NCI-H1417 treated with DMSO at 0.1 percent for 48 hours (cell line): ENCODE results near the gene ZFYVE9.
"Not testable (repeated sequence)": the region's sequence is repeated elsewhere in the genome, so short reads cannot be mapped to it uniquely, and the experiment has no call there.

Experiments used
- DNase-seq: peaks from one replicate; lab custom pipeline; 2025; lab: John Stamatoyannopoulos, UW

ZFYVE9 gene

DNA sequence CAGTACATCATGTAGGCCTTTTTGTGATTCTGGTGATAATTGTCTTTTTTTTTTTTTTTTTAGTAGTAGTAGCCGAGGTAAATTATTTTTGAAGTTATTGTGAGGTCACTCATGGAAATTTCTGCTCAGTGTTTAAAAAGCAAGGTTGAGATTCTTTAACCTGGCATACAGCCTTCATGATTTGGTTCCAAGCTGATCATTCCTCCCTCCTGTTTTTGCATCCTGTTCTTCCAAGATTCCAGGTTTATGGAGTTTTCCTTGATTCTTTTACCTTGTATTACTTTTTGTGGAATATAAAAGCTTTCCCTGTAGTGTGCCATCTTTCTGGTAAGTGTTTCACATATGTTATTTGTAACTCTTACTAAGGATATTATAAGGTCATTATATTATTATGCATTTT lies 9.1 kb downstream of the ZFYVE9 start:
- DNase-seq = no peak

- no peak for DNase-seq
Measured at GRCh38 chr1:52152572-52152971, 10.7 kb downstream of the ZFYVE9 start.

DNA sequence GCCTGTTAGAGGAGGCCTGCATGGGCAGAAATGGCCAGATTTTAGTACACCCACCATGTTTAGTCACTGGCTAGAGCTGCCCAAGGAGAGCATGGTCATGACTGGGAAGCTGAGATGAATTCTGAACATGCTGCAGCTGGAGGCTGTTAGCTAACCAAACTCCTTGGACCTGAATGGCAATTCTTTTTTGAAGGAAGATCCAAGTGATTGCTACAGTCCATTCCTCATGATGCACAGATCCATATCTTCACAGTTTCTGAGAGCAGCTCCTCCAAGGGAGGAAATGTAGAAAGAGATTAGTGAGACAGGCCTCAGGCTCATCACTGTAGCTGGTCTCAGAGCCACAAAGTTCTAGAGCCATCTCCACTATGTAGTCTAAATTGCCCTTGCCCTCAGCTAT lies 11.1 kb downstream of the ZFYVE9 start:
- DNase-seq = no peak

- DNase-seq = no peak
Measured at GRCh38 chr1:52153898-52154297, 12.0 kb downstream of the ZFYVE9 start.

GRCh38 chr1:52156460-52156859 lies 14.6 kb downstream of the ZFYVE9 start:
- DNase-seq = no peak

DNA sequence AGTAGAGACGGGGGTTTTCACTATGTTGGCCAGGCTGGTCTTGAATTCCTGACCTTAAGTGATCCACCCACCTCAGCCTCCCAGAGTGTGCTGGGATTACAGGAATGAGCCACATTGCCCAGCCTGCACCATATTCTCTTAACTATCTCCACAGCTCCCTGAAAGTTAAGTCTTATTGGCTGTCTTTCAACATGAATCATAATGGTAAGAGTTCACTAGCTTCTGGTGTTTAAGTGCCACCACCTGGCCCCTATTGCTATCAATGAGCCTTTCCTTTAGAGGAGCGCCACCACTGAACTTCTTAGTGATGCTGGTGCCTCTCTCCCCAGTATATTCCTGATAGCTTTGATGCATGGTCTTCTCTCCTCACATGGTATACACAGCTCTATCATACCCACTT lies 15.7 kb downstream of the ZFYVE9 start:
- DNase-seq = no peak

DNA sequence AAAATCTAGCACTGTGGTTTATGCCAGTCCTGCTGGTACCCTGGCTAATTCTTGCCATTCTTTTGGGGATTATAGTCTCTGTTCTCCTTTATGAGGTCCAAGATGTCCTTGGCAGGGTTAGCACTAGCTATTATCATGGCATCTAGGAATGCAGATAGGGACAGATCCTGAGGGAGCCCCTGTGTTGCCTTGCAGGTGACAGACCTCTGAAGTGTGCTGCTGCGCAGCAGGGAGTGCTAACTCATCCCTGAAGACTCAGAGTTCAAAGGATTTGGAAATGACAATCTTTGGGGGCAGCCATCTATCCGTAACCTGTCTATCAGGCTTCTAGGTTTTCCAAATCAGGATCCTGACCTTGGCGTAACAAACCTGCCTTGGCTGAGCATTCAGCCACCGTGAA lies 16.3 kb downstream of the ZFYVE9 start:
- no peak for DNase-seq

GRCh38 chr1:52159033-52159789 lies 17.3 kb downstream of the ZFYVE9 start:
- no peak for DNase-seq

GRCh38 chr1:52162947-52163346 lies 21.1 kb downstream of the ZFYVE9 start:
- DNase-seq = no peak

DNA sequence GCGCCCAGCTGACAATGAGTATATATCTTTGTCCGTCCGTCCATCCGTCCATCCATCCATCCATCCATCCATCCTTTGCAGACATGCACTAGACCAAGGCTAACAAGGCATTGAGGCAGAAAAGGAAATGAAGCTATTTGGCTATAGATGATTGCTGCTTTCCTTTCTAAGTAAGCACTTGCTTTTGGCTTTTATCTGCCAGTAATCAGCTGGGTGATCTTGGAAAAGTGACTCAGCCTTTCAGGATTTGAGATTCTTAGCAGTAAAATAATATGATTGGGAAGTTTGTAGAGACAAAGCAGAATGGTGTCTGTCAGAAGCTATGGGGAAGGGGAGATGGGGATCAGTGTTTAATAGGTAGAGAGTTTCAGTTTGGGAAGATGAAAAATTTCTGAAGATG lies 22.7 kb downstream of the ZFYVE9 start:
- DNase-seq = no peak

DNA sequence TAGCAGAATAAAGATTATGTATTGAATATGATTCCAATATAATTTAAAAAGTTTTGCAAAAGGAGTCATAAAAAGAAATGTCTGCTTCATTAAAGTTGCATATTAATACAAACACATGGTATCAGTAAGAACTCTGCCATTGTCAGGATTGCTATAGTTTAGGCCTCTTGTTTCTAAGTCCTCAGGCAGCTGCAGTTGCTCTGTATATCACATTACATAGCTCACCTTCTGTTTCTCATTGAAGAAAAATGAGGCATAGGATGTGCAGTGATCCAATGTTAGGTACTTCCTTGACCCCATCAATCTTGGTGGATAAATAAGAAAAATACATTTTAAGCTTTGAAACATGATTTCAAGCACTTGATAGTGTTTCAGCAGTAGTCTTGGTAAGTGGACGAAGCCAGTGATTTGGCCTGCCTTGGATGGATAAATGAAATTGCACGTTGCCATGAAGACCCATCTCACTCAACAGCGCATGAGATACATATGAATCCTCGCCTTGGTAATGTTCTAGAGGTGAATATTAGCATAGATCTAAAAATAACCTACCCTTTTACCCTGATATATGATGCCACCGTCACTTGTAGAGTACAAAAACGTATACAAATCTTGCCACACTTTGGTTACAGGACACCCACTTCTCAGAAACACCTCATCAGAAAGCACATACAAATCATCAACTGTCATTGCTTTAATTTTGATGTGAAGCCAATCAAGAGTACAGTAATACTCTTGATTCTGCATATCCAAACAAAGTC lies 25.3 kb downstream of the ZFYVE9 start:
- DNase-seq = no peak

GRCh38 chr1:52168373-52169080 lies 26.6 kb downstream of the ZFYVE9 start:
- no peak for DNase-seq

GRCh38 chr1:52171149-52171548 lies 29.3 kb downstream of the ZFYVE9 start:
- not testable (repeated sequence) for DNase-seq

DNA sequence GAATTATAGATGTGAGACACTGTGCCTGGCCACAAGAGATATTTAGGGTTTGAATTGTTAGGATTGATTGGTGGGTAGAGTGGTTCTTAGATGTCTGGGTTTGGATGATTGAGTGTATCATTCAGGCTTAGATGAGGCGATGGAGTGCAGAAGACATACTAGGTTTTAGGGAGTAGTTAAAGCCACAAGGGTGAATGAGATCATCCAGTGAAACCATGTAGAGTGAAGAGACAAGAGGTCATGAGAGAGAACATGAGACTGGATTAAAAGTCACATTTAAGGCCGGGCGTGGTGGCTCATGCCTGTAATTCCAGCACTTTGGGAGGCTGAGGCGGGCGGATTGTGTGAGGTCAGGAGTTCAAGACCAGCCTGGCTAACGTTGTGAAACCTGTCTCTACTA lies 37.2 kb downstream of the ZFYVE9 start:
- no peak for DNase-seq

- no peak for DNase-seq
Measured at GRCh38 chr1:52180176-52180575, 38.3 kb downstream of the ZFYVE9 start.

- not testable (repeated sequence) for DNase-seq
Measured at GRCh38 chr1:52181759-52182158, 39.9 kb downstream of the ZFYVE9 start.

DNA sequence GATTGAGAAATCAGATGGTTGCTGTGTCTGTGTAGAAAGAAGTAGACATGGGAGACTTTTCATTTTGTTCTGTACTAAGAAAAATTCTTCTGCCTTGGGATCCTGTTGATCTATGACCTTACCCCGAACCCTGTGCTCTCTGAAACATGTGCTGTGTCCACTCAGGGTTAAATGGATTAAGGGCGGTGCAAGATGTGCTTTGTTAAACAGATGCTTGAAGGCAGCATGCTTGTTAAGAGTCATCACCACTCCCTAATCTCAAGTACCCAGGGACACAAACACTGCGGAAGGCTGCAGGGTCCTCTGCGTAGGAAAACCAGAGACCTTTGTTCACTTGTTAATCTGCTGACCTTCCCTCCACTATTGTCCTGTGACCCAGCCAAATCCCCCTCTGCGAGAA lies 40.4 kb downstream of the ZFYVE9 start:
- DNase-seq = not testable (repeated sequence)

DNA sequence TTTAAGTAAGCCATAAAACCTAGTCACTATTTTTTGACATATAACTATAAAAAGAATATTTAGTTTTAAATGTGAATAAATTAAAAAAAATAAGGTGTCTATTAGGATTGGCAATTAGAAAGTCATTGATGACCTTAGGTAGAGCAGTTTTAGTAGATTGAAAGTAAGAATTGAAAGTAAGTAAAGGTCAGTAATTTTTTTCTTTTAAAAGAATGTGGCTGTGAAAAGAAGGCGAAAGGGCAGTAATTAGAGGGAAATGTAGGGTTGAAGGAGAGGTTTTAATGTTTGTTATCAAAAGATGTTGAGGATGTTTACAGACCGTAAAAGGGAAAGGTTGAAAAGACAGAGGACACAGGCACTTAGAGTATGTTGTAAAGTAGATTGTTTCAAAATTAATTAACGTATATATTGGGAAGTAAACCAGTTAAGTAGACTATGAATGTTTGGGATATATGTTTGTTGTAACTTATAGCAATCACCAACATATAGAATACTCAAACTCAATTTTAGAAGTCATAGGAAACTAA lies 41.0 kb downstream of the ZFYVE9 start:
- DNase-seq = no peak

DNA sequence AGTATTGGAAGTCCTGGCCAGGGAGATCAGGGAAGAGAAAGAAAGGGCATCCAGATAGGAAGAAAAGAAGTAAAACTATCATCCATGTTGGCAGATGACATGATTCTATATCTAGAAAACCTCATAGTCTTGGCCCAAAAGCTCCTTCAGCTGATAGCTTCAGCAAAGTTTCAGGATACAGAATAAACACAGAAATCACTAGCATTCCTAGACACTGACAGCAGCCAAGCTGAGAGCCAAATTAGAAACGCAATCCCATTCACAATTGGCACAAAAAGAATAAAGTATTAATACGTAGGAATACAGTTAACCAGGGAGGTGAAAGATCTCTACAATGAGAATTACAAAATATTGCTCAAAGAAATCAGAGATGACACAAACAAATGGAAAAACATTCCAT lies 44.6 kb downstream of the ZFYVE9 start:
- no peak for DNase-seq

DNA sequence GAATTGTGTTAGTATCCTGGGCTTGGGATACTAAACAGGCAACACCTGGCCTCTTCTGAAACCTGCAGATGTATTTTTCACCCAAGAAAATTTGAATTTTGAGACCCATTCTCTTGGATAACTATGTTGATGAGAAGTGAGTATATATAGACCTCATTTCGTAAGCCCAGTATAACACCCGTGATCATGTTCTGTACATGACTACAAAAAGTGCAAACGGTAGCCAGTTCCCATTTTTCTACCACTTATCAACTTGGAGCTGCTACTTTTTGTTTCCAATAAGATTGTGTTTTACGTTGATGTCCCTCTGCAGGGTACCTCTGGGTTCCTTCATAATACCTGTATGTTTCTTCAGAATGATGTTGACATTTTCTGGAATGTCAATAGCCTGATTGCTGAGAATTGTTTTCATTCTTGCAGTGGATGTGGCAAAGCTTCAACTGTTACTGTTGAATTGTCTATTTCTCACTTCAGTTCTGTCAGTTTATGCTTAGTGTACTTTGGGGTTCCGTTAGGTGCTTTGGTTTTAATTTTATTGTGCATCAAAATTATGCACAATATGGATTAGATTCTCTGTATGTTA lies 48.1 kb downstream of the ZFYVE9 start:
- DNase-seq = no peak

DNA sequence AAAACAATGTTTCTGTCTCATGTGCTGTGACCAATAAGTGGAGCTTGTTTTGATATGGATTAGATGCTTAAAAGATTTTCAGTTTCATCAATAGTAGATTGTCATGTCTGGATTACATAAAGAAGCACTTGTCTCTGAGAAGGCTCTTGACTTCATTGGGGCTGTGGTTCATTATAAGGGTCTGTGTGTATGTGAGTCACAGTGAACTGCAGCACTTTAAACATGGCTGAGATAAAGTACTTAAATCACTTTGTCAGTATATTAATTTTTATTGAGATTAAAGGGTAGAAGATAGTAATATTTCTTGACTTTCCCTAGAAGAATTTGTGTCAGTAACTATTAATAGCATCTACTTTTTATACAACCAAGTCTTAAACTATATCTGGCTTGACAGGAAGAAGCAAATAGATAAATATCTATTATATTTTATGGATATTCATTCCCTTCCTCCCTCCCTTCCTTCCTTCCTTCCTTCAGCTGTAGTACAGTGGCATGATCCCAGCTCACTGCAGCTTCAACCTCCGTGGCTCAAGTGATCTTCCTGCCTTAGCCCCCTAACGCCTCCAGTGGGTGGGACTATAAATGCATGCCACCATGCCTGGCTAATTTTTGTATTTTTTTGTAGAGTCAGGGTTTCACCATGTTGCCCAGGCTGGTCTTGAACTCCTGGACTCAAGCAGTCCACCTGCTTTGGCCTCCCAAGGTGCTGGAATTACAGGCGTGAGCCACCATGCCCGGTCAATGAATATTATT lies 48.8 kb downstream of the ZFYVE9 start:
- DNase-seq = no peak
